SK-N-SH (cell line): ENCODE measurements around the gene STX5.

Experiments used
- CTCF ChIP-seq: fragments of 200-600 bp; sonication (generic); IDR thresholded peaks from 2 replicates; pipeline ENCODE4 v1.6.1; 2017; ENCODE audit warnings: antibody characterized with exemption, mild to moderate bottlenecking, moderate library complexity
- ELF1 ChIP-seq: IDR thresholded peaks from 2 replicates; pipeline ENCODE4 v1.4.0; 2012
- MAX ChIP-seq: IDR thresholded peaks from 2 replicates; pipeline ENCODE4 v1.4.0; 2012; ENCODE audit warnings: low read depth
- NRF1 ChIP-seq: IDR thresholded peaks from 2 replicates; pipeline ENCODE4 v1.6.1; 2012; ENCODE audit warnings: low read depth, mild to moderate bottlenecking, low read length
- POLR2AphosphoS5 ChIP-seq: IDR thresholded peaks from 2 replicates; pipeline ENCODE4 v1.6.1; 2012; ENCODE audit warnings: low read depth, low read length
- RCOR1 ChIP-seq: fragments of 150-350 bp; IDR thresholded peaks from 2 replicates; pipeline ENCODE4 v1.6.1; 2017; ENCODE audit warnings: antibody characterized with exemption, low read length
- SIN3A ChIP-seq: IDR thresholded peaks from 2 replicates; pipeline ENCODE4 v1.6.1; 2012; ENCODE audit warnings: low read depth, mild to moderate bottlenecking, low read length, moderate library complexity, borderline replicate concordance
- YY1 ChIP-seq: IDR thresholded peaks from 2 replicates; pipeline ENCODE4 v1.4.0; 2012; ENCODE audit warnings: low read depth, mild to moderate bottlenecking

- TF ChIP-seq MAX (no peak), CTCF (no peak), POLR2AphosphoS5 (no peak), ELF1 (no peak), SIN3A (no peak), RCOR1 (no peak), YY1 (no peak), NRF1 (no peak)
Observed at GRCh38 chr11:62863687-62864335, 32.0 kb upstream of the STX5 start.
